ENCODE measurements around the gene FAF2.

Gene FAF2

GRCh38 chr5:176514244-176514950 lies 66.2 kb downstream of the FAF2 start:
- DNase-seq = no peak

- no peak for DNase-seq
Observed at GRCh38 chr5:176515396-176515795, 67.2 kb downstream of the FAF2 start.

- no peak for DNase-seq
Observed at GRCh38 chr5:176517053-176517661, 69.0 kb downstream of the FAF2 start.

- no peak for DNase-seq
Observed at GRCh38 chr5:176519810-176520720, 71.9 kb downstream of the FAF2 start.

- no peak for DNase-seq
Observed at GRCh38 chr5:176521286-176521685, 73.1 kb downstream of the FAF2 start.

GRCh38 chr5:176521699-176522263 lies 73.6 kb downstream of the FAF2 start:
- DNase-seq = no peak

- DNase-seq = no peak
Observed at GRCh38 chr5:176524138-176524537, 76.0 kb downstream of the FAF2 start.

GRCh38 chr5:176524987-176525386 lies 76.8 kb downstream of the FAF2 start:
- no peak for DNase-seq

- DNase-seq = no peak
Observed at GRCh38 chr5:176525677-176526076, 77.5 kb downstream of the FAF2 start.

- no peak for DNase-seq
Observed at GRCh38 chr5:176526462-176526861, 78.3 kb downstream of the FAF2 start.

- DNase-seq = no peak
Observed at GRCh38 chr5:176527246-176528222, 79.3 kb downstream of the FAF2 start.

- DNase-seq = no peak
Observed at GRCh38 chr5:176528301-176528700, 80.1 kb downstream of the FAF2 start.

GRCh38 chr5:176528761-176529115 lies 80.6 kb downstream of the FAF2 start:
- no peak for DNase-seq

GRCh38 chr5:176529116-176529740 lies 81.0 kb downstream of the FAF2 start:
- DNase-seq = no peak

GRCh38 chr5:176529741-176530141 lies 81.6 kb downstream of the FAF2 start:
- no peak for DNase-seq

- DNase-seq = no peak
Observed at GRCh38 chr5:176530393-176530982, 82.3 kb downstream of the FAF2 start.

- no peak for DNase-seq
Observed at GRCh38 chr5:176530983-176531901, 83.1 kb downstream of the FAF2 start.

- DNase-seq = no peak
Observed at GRCh38 chr5:176531902-176532493, 83.8 kb downstream of the FAF2 start.

GRCh38 chr5:176532795-176533194 lies 84.6 kb downstream of the FAF2 start:
- DNase-seq = no peak

GRCh38 chr5:176533390-176533789 lies 85.2 kb downstream of the FAF2 start:
- no peak for DNase-seq

Data from activated T-cell treated with anti-CD3 and anti-CD28 coated beads for 4 hours (primary cell).